ENCODE data around the gene NECTIN2. TPM values are rescaled to one million over a fixed set of nuclear protein-coding genes. Genes with fewer than 3 reads are reported as not detected.
"Not testable (repeated sequence)": the region's sequence is repeated elsewhere in the genome, so short reads cannot be mapped to it uniquely, and the experiment has no call there.

The NECTIN2 gene
- total RNA-seq, 1 experiment from 2014 or later = 55.0 TPM

DNA sequence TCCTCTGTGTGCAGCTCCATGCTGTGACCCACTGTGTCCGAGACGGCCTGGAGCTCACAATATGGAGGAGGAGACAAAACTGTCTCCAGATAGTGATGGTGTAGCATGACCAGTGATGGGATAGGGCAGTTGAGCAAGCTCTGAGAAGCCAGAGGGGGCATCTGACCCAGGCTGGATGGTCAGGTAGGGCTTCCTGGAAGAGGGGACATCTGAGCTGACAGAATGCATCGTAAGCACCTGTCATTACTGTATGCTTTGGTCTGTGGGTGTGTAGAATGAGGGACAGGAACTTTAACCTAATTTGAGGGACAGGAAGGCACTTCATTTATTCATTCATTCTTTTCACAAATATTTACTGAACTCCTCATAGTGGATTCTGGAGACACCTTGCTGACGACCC is 38.5 kb downstream of the NECTIN2 start:
- DNase-seq (ENCODE audit: low spot score) = no peak

- DNase-seq (ENCODE audit: low spot score) = no peak
Observed at GRCh38 chr19:44886141-44886540, 40.0 kb downstream of the NECTIN2 start.

DNA sequence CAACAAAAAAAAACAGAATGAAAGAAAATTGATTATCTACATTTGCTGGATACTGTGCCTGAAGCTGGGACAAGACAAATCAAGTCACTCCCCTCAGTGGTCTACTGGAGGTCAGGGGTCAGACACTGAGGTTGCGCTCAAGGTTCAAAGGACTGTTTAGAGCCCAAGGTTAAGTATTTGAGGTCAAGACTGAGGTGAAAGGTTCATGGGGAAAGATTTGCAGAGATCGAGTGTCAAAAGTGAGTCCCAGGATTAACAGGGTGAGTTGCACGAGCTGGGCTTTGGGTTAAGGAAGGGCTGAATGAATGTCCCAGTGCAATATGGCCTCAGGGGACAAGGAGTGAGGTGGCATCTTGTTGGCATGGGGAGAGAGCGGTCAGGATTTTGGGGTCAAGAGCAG is 41.6 kb downstream of the NECTIN2 start:
- DNase-seq (ENCODE audit: low spot score) = no peak

- not testable (repeated sequence) for DNase-seq (ENCODE audit: low spot score)
Observed at GRCh38 chr19:44888335-44888734, 42.2 kb downstream of the NECTIN2 start.

DNA sequence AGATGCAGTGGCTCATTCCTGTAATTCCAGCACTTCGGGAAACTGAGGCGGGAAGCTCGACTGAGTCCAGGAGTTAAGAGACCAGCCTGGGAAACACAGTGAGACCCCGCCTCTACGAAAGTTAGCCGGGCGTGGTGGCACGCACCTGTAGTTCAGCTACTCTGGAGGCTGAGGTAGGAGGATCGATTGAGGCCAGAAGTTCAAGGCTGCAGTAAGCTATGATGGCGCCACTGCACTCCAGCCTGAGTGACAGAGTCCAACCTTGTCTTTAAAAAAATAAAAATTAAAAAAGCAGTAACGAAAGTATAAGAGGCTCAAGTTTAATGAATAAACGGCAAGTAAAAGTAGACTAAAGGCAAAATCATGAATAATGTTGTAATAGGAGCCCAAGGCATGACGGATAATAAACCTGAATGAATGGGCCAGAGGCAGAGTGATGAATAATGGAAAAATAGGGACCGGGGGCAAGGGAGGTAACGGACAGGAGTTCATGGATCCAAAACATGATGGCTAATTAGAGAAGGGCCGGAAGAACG is 43.8 kb downstream of the NECTIN2 start:
- DNase-seq (ENCODE audit: low spot score) = no peak

DNA sequence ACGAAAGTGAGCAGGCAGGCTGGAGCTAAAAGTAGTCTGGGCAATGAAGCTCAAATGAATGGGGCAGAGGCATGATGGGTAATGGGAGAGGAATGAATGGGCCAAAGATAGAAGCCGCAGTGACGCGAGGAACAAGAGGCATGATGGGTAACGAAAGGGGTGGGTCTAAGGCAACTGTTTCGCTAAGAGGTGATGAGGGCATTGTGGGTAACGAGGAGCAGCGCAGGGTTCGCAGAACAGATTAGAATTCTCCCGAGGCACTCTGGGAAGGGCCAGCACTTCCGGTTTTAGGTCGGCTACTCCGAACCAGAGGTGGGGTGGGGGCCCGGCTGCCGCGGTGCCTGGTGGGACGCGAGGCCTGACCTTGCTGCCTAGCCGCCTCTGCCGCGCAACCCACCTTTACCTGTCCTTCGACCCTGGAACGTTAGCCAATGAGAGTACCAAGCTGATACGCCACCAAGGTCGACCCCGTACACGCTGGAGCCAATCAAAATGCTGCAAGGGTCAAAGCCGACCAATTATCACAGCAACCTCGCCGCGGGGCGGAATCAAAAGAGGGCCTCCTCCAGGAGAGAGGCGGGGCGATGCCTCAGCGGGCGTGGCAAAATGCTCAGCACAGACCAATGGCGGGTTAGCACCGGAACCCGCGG is 44.4 kb downstream of the NECTIN2 start:
- DNase-seq (ENCODE audit: low spot score) = peak; percentile 96

- peak; percentile 96 for DNase-seq (ENCODE audit: low spot score)
Observed at GRCh38 chr19:44891016-44891882, 45.2 kb downstream of the NECTIN2 start, which contains the start of gene TOMM40. Gene TOMM40, plus strand, starts transcription at chr19:44891254. Its CDS starts 162 bp downstream, at chr19:44891416.

GRCh38 chr19:44892932-44893331 is 46.8 kb downstream of the NECTIN2 start:
- no peak for DNase-seq (ENCODE audit: low spot score)

DNA sequence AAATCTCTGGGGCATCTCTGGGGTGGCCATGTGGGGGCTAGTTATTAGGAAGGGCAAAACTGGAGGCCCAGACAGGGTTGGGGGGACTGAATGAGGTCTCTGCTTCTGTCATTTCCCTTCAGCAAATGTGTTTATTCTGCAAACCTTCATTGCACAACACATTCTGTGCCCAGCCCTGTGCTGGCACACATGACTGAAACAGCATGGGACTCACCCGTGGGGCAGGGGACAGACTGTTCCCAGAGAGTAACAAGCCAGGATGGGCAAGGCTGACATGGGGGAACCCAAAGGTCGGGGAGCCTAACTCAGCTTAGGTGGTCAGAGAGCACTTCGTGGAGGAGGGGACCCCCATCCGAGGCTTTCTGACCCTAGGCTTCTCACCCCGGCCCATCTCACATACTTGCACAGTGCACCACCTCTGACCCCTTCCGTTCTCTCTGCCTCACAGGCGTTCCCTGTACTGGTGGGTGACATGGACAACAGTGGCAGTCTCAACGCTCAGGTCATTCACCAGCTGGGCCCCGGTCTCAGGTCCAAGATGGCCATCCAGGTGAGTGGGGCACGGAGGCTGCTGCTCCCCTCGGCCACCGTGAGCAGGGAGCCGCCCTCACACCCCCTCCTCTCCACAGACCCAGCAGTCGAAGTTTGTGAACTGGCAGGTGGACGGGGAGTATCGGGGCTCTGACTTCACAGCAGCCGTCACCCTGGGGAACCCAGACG is 47.4 kb downstream of the NECTIN2 start:
- DNase-seq (ENCODE audit: low spot score) = no peak

DNA sequence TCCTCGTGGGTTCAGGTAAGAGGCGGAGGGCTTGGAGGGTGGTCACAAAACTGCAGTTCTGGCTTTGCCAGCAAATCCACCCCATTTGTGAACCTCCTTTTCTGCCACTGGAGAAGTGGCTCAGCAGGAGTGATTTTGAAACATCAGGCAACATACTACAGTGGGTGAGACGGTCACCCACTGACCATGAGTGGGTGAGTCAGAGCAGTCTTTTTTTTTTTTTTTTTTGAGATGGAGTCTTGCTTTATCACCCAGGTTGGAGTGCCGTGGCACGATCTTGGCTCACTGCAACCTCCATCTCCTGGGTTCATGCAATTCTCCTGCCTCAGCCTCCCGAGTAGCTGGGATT is 47.9 kb downstream of the NECTIN2 start:
- no peak for DNase-seq (ENCODE audit: low spot score)

DNA sequence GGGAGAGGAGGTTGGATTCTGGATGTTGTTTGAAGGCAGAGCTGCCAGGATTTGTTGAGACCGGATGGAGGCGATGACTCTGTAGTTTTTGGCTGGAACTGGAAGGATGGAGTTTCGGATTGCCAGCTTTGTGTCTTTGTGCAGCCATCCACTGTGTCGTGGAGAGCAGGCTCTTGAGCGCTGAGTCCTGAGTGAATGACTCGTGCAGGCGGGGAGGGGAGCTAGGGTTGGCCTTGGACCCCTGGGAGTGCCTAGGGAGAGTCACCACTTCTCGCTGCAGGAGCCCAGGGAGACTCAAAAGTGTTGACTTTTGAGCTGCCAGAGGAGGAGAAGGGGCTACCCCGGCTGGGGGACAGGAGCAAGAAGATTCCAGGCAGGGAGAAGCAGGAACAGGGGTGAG is 48.8 kb downstream of the NECTIN2 start:
- DNase-seq (ENCODE audit: low spot score) = no peak

DNA sequence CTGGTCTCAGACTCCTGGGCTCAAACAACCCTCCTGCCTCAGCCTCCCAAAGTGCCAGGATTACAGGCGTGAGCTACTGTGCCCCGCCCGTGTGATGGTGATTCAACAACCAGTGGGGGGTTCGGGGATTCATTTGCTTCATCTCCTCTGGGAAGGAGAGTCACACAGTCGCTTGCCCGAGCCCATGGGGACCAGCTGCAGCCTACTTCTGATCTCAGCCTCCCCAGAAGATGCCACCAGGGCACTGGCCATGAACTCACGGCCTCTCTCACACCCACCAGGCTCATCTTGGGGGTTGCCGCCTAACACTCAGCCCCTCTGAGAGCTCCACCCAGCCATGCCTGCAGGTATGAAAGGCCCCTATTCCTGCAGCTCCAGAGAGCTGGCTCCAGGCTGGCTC is 51.7 kb downstream of the NECTIN2 start:
- DNase-seq (ENCODE audit: low spot score) = no peak

DNA sequence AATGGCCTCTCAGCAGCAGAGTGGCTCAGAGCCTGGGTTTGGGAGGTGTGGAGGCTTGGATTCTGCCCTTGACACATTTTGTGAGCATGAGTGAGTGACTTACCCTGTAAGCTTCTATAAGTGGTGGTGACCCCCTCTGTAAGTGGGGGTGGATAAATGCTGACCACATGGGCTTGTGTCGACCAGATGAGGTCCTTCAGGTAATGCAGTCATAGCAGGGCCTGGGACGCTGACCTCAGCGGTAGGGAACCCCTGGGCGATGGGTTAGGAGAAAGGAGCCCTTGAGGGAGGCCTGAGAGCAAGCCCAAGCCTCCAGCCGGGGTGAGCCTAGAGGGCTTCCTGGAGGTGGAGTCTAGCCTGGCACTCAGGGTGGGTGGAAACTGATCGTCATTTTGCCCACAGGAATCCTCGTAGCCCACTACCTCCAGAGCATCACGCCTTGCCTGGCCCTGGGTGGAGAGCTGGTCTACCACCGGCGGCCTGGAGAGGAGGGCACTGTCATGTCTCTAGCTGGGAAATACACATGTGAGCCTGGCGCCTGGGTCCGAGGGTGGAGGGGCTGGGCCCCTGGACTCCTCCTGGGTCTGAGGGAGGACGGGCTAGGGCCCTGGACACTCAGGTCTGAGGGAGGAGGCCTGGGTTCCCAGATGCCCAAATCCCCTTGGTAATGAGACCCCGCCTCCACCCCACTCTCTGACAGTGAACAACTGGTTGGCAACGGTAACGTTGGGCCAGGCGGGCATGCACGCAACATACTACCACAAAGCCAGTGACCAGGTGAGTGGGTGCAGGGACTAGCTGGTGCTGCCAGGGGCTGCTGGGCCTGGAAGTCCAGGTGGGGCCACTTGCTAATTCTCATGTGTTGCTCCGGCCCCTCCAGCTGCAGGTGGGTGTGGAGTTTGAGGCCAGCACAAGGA is 54.5 kb downstream of the NECTIN2 start:
- no peak for DNase-seq (ENCODE audit: low spot score)

DNA sequence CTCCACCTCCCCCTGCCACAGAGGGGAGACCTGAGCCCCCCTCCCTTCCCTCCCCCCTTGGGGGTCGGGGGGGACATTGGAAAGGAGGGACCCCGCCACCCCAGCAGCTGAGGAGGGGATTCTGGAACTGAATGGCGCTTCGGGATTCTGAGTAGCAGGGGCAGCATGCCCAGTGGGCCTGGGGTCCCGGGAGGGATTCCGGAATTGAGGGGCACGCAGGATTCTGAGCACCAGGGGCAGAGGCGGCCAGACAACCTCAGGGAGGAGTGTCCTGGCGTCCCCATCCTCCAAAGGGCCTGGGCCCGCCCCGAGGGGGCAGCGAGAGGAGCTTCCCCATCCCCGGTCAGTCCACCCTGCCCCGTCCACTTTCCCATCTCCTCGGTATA is 57.1 kb downstream of the NECTIN2 start:
- DNase-seq (ENCODE audit: low spot score) = no peak

- DNase-seq (ENCODE audit: low spot score) = peak; percentile 18
Observed at GRCh38 chr19:44903602-44904425, 57.7 kb downstream of the NECTIN2 start.

- no peak for DNase-seq (ENCODE audit: low spot score)
Observed at GRCh38 chr19:44904426-44904994, 58.4 kb downstream of the NECTIN2 start.

DNA sequence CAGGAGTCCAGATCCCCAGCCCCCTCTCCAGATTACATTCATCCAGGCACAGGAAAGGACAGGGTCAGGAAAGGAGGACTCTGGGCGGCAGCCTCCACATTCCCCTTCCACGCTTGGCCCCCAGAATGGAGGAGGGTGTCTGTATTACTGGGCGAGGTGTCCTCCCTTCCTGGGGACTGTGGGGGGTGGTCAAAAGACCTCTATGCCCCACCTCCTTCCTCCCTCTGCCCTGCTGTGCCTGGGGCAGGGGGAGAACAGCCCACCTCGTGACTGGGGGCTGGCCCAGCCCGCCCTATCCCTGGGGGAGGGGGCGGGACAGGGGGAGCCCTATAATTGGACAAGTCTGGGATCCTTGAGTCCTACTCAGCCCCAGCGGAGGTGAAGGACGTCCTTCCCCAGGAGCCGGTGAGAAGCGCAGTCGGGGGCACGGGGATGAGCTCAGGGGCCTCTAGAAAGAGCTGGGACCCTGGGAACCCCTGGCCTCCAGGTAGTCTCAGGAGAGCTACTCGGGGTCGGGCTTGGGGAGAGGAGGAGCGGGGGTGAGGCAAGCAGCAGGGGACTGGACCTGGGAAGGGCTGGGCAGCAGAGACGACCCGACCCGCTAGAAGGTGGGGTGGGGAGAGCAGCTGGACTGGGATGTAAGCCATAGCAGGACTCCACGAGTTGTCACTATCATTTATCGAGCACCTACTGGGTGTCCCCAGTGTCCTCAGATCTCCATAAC is 59.5 kb downstream of the NECTIN2 start, which contains the start of gene APOE:
Gene APOE, plus strand, starts transcription at position 360 of the 724 bp plus-strand sequence. CDS start 829 bp downstream, outside the sequence.
- DNase-seq (ENCODE audit: low spot score) = no peak

DNA sequence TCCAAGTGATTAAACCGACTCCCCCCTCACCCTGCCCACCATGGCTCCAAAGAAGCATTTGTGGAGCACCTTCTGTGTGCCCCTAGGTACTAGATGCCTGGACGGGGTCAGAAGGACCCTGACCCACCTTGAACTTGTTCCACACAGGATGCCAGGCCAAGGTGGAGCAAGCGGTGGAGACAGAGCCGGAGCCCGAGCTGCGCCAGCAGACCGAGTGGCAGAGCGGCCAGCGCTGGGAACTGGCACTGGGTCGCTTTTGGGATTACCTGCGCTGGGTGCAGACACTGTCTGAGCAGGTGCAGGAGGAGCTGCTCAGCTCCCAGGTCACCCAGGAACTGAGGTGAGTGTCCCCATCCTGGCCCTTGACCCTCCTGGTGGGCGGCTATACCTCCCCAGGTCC is 61.5 kb downstream of the NECTIN2 start:
- DNase-seq (ENCODE audit: low spot score) = no peak
